Middle frontal gyrus (tissue), 1 donor: ENCODE data around the gene MACROH2A1.

Source experiments
- DNase-seq: peaks from one replicate; pipeline ENCODE4 v3.0.0-alpha.2; 2015; ENCODE audit warnings: low spot score; ENCODE audit errors: extremely low spot score

MACROH2A1 gene

DNA sequence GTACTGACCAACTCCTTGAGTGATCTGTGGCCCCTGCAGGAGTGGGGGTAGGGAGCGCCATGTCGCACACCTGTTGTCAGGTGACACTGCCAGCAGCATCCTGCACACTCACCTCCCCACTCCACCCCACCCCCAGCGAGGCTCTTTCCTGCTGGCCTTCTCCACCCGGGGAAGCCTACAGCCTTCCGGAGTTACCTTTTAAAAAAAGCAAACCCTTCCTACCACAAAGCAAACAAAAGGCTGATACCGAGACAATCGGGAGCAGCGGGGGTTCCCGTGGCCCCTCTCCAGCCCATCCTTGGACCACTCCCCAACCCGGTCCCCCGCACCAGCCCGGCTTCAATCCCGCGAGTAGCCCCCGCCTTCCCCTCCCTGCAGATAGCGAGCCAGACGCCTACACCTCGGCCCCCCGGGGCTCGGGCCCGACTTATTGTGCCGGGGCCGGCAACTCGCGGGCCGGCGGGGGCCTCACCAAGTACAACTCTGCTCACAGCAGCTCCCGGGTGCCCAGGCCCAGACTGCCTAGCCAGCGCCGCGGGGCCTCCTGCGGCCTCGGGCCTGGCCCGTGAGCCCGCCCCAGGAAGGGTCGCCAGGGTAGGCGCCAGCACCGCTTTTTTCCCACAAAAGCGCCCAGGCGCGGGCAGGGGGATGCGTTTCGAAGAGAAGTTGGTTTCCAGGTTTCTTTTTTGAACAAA, 724 bp downstream of the MACROH2A1 start:
- no peak for DNase-seq

DNA sequence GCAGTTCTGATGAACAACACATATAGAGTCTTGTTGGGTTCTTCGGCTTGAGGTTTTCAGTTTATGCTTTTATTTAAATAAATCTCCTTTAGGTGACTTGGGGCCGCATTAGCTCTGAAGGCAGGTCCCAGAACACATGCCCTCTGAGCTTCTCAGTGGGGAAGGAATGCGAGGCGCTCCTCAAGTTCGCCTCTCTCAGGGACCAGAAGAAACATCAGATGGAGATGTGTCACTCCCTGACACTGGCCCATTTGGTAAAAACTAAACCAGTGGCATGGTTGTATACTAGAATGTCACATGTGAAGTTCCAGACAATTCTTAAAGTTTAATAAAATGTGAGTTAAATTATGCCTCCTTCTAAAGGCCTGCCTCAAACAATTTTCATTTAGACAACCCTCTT, 1.9 kb downstream of the MACROH2A1 start:
- DNase-seq: no peak

DNA sequence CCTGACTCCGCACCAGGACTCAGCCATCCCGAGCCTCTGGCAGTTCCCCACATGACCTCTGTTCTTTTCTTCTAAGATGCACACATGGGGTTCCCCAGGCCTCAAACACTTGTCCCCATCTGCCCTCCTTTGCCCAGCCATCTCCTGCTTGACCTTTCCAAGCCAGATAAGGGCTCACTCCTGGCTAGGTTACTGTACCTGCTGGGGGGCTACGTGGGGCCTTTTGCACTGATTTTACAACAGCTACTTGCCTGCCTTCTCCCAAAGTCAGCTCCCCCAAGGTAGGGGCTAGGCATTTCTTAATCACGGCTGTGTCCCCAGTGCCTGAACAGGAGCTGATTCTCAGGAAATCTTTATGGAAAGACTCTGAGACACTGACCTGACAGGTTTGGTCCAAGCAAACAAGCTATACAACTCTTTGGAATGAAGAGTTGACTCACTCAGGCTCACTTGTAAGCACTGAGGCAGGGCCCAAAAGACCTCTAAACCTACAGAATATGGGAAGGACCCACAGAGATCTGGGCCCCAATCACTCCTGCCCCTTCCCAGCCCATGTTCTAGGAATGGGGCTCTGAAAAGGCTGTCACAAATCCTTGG, 2.5 kb downstream of the MACROH2A1 start:
- no peak for DNase-seq

DNA sequence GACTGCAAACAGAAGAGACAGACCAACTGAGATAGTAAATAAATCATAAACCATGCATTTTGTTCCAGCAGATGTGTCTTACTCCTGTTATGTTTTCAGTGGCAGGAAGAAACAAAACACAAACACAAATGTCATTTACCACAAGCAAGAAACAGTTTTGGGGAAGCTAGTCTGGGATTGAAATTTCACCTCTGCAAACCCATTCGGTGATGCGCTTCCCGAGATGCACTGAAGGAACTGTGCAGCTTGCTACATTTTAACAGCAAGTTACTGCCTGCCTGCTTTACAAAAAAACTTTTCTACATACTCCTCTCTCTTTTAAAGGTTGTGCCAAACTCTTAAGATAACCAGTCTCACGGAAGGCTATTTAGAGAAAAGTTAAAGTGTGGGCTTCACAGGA, 3.2 kb downstream of the MACROH2A1 start:
- DNase-seq: no peak

GRCh38 chr5:135395451-135395850, 3.6 kb downstream of the MACROH2A1 start:
- no peak for DNase-seq

DNA sequence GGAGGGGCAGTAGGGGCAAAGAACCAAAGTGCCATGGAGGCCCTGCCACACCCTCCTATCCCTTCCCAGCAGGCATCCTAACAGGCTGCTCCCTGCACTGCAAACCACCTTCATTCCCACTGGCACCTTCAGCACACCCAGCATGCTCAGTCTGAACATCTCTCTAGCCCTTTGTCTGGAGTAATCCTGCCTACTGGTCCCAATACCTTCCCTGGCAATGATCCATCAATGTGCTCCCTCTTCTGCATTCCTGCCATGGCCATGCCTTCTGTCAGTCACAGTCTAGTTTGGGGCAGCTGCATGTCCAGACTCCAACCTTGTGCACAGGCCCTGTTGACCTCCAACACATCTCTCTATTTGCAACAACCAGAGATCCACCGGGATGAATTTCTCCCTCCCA, 4.9 kb downstream of the MACROH2A1 start:
- DNase-seq: no peak

- DNase-seq: no peak
These were observed 5.3 kb downstream of the MACROH2A1 start for GRCh38 chr5:135393691-135394090.

DNA sequence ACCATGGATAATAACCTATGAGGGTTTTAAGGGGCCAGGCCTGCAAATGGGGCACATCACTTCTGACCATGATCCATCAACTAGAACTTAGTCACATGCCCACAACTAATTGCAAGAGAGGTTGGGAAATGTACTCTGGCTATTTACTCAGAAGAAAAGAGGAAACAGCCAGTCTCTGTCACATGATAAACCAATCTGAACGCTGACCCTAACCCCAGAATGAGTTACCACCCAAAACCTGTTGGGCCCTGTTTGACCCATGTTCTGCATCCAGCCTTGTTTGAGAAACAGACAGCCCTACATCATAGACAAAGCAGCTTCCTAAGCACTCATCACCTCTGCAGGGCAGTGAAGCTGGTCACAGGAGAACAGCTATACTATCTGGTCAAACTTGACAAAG, 5.8 kb downstream of the MACROH2A1 start:
- no peak for DNase-seq

DNA sequence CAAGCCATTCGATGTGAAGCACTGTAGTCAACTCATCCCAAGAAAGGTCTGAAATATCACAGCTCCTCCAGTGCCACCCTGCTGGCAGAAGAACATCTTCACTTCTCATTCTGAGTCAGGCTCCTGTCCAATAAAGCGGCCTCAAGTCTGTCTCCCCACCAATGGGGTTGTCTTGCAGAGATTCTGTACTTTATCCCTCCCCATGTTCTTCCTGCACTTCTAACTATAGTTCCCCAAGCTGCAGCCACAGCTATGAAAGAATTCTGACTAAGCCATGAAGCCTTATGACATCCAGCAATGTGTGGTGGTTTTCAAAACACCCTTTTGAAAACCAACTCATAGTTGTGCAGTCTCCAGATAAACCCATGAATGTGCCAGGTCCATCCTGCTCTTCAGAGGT, 6.8 kb downstream of the MACROH2A1 start:
- DNase-seq: no peak

GRCh38 chr5:135391869-135392255, 7.2 kb downstream of the MACROH2A1 start:
- DNase-seq: no peak

- no peak for DNase-seq
These were observed 7.7 kb downstream of the MACROH2A1 start for GRCh38 chr5:135391116-135391868.

GRCh38 chr5:135388860-135389435, 10.1 kb downstream of the MACROH2A1 start:
- DNase-seq: no peak

GRCh38 chr5:135387629-135387960, 11.4 kb downstream of the MACROH2A1 start:
- DNase-seq: no peak

DNA sequence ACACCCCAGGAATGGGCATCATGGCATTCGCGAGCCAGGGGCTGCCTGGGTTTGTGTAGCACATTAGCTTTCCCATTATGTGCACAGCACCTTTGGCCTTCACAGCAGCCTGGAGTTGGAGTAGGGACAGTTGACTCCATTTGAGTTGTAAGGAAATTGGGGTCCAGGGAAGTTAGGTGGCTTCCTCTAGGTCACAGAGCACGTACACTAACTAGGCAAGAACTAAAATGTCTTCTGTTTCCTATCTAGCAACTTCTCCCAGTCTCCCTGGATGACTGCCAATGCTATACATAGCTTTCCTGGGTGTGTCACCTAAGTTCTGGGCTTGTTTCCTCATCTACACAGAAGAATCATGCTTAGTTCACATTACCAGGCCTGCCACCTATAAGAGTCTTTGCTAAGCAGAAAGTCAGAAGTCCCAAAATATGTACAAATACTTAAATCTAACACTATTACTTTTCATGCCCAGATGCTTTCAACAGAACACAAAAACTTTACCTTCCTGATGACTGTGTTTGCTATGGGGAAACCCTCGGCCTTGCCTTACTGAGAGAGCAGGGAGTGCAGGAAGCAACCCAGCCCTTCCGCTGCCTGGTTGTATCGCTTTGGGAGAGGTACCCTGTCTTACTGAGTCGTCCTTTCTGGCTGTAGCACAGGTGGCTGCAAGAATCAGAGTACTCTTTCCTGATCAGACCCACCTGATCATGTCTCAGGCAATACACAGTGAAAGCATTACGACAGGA, 12.0 kb downstream of the MACROH2A1 start:
- DNase-seq: no peak

DNA sequence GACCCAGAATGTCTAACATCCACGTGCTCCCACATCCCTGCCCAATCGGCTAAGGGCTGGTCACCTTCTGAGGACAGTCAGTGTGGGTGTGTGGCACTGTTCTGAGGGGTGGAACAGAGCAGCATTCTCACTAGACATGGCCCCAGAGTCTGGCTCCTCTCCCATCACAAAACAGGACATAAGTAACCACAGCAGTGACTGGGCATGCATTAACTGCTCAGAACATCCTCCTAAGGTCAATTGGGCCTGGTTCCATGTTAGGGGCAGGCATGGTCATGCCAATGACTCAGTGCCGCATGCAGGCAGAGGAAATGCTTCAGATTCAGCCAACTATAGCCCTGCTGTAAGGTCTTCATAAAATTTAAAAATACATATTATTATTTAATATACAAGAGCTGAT, 12.9 kb downstream of the MACROH2A1 start:
- no peak for DNase-seq

GRCh38 chr5:135385576-135385975, 13.5 kb downstream of the MACROH2A1 start:
- DNase-seq: no peak

DNA sequence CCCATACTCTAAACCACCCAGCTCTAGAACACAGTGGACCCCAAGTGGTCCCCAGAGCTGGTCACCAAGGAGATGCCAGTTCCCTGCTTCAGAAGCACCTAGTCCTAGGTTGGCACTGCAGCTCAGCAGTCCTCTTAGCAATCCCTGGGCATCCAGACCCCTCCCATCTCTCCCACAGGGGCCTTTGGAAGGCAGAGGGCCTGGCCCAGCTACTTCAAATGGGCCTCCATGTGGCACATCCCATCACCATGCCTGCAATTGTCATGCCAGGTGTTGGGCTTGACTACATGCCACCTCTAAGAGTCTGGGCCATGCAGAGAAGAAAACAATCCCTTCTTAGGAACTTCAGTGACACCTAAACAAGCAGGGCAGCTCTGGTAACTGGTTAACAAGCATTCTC, 14.1 kb downstream of the MACROH2A1 start:
- DNase-seq: no peak

DNA sequence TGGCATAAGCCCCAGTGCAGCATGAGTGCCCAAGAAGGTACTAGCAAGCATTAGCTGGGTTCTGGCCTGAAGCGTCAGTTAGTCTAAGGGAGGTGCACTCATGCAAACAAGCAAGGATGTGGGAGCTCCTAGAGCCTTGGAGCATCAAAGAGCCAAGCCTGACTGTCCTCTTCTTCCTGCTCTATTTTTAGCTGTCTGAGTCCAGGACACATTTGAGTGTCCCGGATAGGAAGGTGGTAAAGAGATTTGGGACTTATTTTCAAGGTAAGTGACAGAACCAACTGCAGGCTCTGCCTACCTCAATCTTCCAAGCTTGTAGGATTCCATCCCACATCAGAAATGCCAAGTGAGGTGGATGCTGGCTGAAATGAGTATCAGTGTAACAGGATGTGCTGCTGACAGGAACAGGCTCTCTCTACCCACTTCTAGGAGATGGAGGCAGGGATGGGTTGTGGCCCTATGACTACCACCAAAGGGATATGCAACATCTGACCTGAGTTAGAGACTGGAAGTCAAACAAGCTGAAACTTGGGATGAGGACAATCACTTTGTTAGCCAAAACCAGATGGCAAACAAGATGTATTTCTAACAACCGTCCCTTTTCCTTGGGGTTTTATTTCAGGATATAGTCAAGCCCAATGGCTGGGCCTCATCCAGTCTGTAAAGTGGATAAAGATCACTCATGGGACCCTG, 15.1 kb downstream of the MACROH2A1 start:
- DNase-seq: no peak

- DNase-seq: no peak
These were observed 16.1 kb downstream of the MACROH2A1 start for GRCh38 chr5:135382981-135383380.

GRCh38 chr5:135382106-135382790, 16.8 kb downstream of the MACROH2A1 start:
- DNase-seq: no peak
